Osteoblast (primary cell): Measurements from ENCODE around the gene MYH16. TPM values are rescaled to one million over a fixed set of nuclear protein-coding genes. Genes with fewer than 3 reads are reported as not detected.

ENCODE experiments used
- DNase-seq: peaks from one replicate; pipeline ENCODE4 v3.0.0; 2011; ENCODE audit warnings: low spot score, mixed read lengths; ENCODE audit not compliant: insufficient read length; ENCODE audit errors: missing footprints
- H2AFZ ChIP-seq: 2 replicates; pipeline ENCODE4 v1.6.0; 2011; ENCODE audit warnings: mild to moderate bottlenecking, low read length
- H3K27ac ChIP-seq: 2 replicates; pipeline ENCODE4 v1.5.1; 2011; ENCODE audit warnings: mild to moderate bottlenecking, low read depth, low read length, moderate library complexity
- H3K27me3 ChIP-seq: 2 replicates; pipeline ENCODE4 v1.6.0; 2012; ENCODE audit warnings: mild to moderate bottlenecking, control low read depth, inconsistent platforms, low read length, moderate library complexity; ENCODE audit not compliant: insufficient read depth
- H3K36me3 ChIP-seq: 2 replicates; pipeline ENCODE4 v1.5.1; 2011; ENCODE audit warnings: mild to moderate bottlenecking, low read length, control low read depth, moderate library complexity; ENCODE audit not compliant: insufficient read depth
- H3K4me1 ChIP-seq: 2 replicates; pipeline ENCODE4 v1.5.1; 2011; ENCODE audit warnings: mild to moderate bottlenecking, low read length, control low read depth, moderate library complexity; ENCODE audit not compliant: insufficient read depth
- H3K4me2 ChIP-seq: 2 replicates; pipeline ENCODE4 v1.6.0; 2011; ENCODE audit warnings: mild to moderate bottlenecking, low read length; ENCODE audit not compliant: insufficient read depth
- H3K4me3 ChIP-seq: fragments of 200-600 bp; sonication (generic); 3 replicates; pipeline ENCODE4 v1.5.1; 2012; ENCODE audit warnings: mild to moderate bottlenecking, low read length, inconsistent platforms; ENCODE audit not compliant: insufficient read depth
- H3K79me2 ChIP-seq: 2 replicates; pipeline ENCODE4 v1.6.0; 2012; ENCODE audit warnings: mild to moderate bottlenecking, low read length, control low read depth, inconsistent platforms; ENCODE audit not compliant: insufficient read depth
- H3K9me3 ChIP-seq: 2 replicates; pipeline ENCODE4 v1.5.1; 2011; ENCODE audit warnings: low read depth, low read length, control low read depth
- H4K20me1 ChIP-seq: 2 replicates; pipeline ENCODE4 v1.6.0; 2012; ENCODE audit warnings: mild to moderate bottlenecking, low read length, control low read depth; ENCODE audit not compliant: insufficient read depth
- CTCF ChIP-seq: IDR thresholded peaks from 2 replicates; pipeline ENCODE4 v1.5.1; 2011; ENCODE audit warnings: mild to moderate bottlenecking, low read depth, low read length, moderate library complexity; ENCODE audit errors: extremely low read depth
- total RNA-seq: library from RNA; depleted of rRNA; stranded (reverse); fragments of >200 nt; gene quantifications from 2 replicates; pipeline ENCODE4 v1.2.3, GENCODE V29; 2012

The MYH16 gene
- total RNA-seq, 1 donor = not detected

- no peak overlapping the region for H3K27ac ChIP-seq
- H3K27me3 ChIP-seq = peaks cover 14% of the 10 kb centered on the region
- no peaks in the 10 kb centered on the region for H3K36me3 ChIP-seq
- H2AFZ ChIP-seq = no peak overlapping the region
- no peak for TF ChIP-seq CTCF
- no peaks in the 10 kb centered on the region for H4K20me1 ChIP-seq
- no peaks in the 10 kb centered on the region for H3K4me1 ChIP-seq
- DNase-seq = no peak
- H3K79me2 ChIP-seq = no peaks in the 10 kb centered on the region
- H3K4me3 ChIP-seq = no peak overlapping the region
- no peaks in the 10 kb centered on the region for H3K9me3 ChIP-seq
- H3K4me2 ChIP-seq = no peak overlapping the region
Observed at GRCh38 chr7:99258501-99258900, 14.1 kb upstream of the MYH16 start.

GRCh38 chr7:99260395-99260794, 12.2 kb upstream of the MYH16 start:
- no peak for TF ChIP-seq CTCF
- H3K27me3 ChIP-seq = peaks cover 8% of the 10 kb centered on the region
- no peak overlapping the region for H3K27ac ChIP-seq
- no peaks in the 10 kb centered on the region for H3K9me3 ChIP-seq
- no peak overlapping the region for H3K4me2 ChIP-seq
- H3K79me2 ChIP-seq = no peaks in the 10 kb centered on the region
- no peak overlapping the region for H3K4me3 ChIP-seq
- no peak for DNase-seq
- H3K36me3 ChIP-seq = no peaks in the 10 kb centered on the region
- H4K20me1 ChIP-seq = no peaks in the 10 kb centered on the region
- H3K4me1 ChIP-seq = no peaks in the 10 kb centered on the region
- no peak overlapping the region for H2AFZ ChIP-seq

- TF ChIP-seq CTCF = no peak
- H3K36me3 ChIP-seq = no peaks in the 10 kb centered on the region
- no peak for DNase-seq
- no peak overlapping the region for H3K4me3 ChIP-seq
- no peak overlapping the region for H3K4me2 ChIP-seq
- H3K27me3 ChIP-seq = peaks cover 8% of the 10 kb centered on the region
- no peaks in the 10 kb centered on the region for H3K4me1 ChIP-seq
- no peak overlapping the region for H2AFZ ChIP-seq
- no peak overlapping the region for H3K27ac ChIP-seq
- H3K9me3 ChIP-seq = no peaks in the 10 kb centered on the region
- no peaks in the 10 kb centered on the region for H3K79me2 ChIP-seq
- no peaks in the 10 kb centered on the region for H4K20me1 ChIP-seq
Observed at GRCh38 chr7:99261646-99262045, 11.0 kb upstream of the MYH16 start.

GRCh38 chr7:99265848-99266480, 6.7 kb upstream of the MYH16 start:
- Histone ChIP-seq H3K36me3 (no peaks in the 10 kb centered on the region), H3K27me3 (peaks cover 8% of the 10 kb centered on the region), H3K4me1 (peaks cover 17% of the 10 kb centered on the region), H3K9me3 (no peaks in the 10 kb centered on the region), H3K27ac (no peak overlapping the region), H2AFZ (no peak overlapping the region), H3K4me2 (no peak overlapping the region), H3K4me3 (no peak overlapping the region), H3K79me2 (no peaks in the 10 kb centered on the region), H4K20me1 (no peaks in the 10 kb centered on the region)
- DNase-seq = no peak
- TF ChIP-seq CTCF = no peak
